Measurements from ENCODE around the gene FRAT1. TPM values are rescaled to one million over a fixed set of nuclear protein-coding genes. Genes with fewer than 3 reads are reported as not detected.

The FRAT1 gene
- total and polyA plus RNA-seq, 2 donors (not counting 3 experiments of a cell fraction or from before 2014, with no cell fraction given), result 2.2 to 3.2 TPM

DNA sequence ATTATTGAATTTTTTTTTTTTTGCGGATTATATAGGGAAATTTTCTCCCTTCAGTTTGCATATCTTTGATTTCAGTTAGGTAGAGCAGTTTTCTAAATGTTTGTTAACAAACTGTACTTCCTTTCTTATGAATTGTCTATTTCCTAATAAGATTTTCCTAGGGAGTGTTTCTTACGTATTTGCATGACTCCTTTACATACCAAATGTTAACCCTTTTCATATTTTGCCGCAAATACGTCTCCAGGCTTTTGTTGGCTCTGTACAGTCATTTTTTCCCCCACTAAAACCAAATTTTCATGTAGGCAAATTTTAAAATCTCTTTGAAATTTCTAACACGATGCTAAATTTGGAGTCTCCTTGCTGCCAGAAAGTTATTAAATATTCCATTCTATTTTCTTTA, 17.4 kb downstream of the FRAT1 start:
- ChIA-PET CTCF (interaction anchor here (1.7 kb wide), 1 partner anchor 58 kb away, joined by 6 read pairs; no protein-coding TSS in a partner anchor), POLR2A (no interaction called here)
- H3K9me1 ChIP-seq (replicated peaks; ENCODE audit: control insufficient read depth, extremely low read depth, insufficient read depth, low read length), result no peaks in the 10 kb centered on the region
- H3K4me1 ChIP-seq (ENCODE audit: control insufficient read depth, extremely low read depth, insufficient read depth, low read length), result peaks cover 11% of the 10 kb centered on the region
- no peaks in the 10 kb centered on the region for H4K20me1 ChIP-seq (replicated peaks; ENCODE audit: control insufficient read depth, extremely low read depth, insufficient read depth, low read length)
- intact Hi-C loops (cut with micrococcal nuclease), result loop anchor here (10.0 kb wide), 1 partner anchor 262 kb away; no protein-coding TSS in a partner anchor
- dilution Hi-C loops (cut with MboI; ENCODE audit: extremely low pct_ligation_motif_present, low sequenced_read_pairs), result no loop called here
- H2AFZ ChIP-seq (ENCODE audit: low read depth, low read length), result no peak overlapping the region
- H3K4me3 ChIP-seq (replicated peaks in 1 of 3; ENCODE audit: insufficient read depth in 1 of 3, low read depth in 1 of 3, low read length in 3 of 3), result no peak overlapping the region
- no peak for TF ChIP-seq FOS (IDR thresholded peaks at IDR 0.05; ENCODE audit: borderline replicate concordance, insufficient read depth, low read length)
- TF ChIP-seq GATA2 (IDR thresholded peaks at IDR 0.05; ENCODE audit: insufficient read depth, insufficient read length, low read depth, low read length), result no peak
- TF ChIP-seq, protein P1, sequence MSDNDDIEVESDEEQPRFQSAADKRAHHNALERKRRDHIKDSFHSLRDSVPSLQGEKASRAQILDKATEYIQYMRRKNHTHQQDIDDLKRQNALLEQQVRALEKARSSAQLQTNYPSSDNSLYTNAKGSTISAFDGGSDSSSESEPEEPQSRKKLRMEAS (IDR thresholded peaks at IDR 0.05; ENCODE audit: insufficient read depth, insufficient read length), result no peak
- TF ChIP-seq JUN (IDR thresholded peaks at IDR 0.05; ENCODE audit: borderline replicate concordance, insufficient read depth, insufficient read length, low read depth), result no peak
- no peak for TF ChIP-seq EZH2 (IDR thresholded peaks at IDR 0.05; ENCODE audit: borderline replicate concordance, low read depth, low read length, severe bottlenecking)
- TF ChIP-seq POLR2A (IDR thresholded peaks at IDR 0.05; ENCODE audit: low read depth, low read length), result no peak
- BruUV-seq (replicated peaks), result no TSS peak
- peaks cover 20 to 29% of the 10 kb centered on the region in 2 experiments for H3K27me3 ChIP-seq (ENCODE audit: control insufficient read depth in 2 of 2, insufficient read depth in 2 of 2, low read length in 2 of 2)
- no peak for FAIRE-seq
- H3K79me2 ChIP-seq (ENCODE audit: control insufficient read depth, insufficient read depth, low read length), result peaks cover 16% of the 10 kb centered on the region
- no peak overlapping the region for H3K9ac ChIP-seq (replicated peaks; ENCODE audit: extremely low read depth, insufficient read depth, low read length)
- H3K36me3 ChIP-seq (ENCODE audit: control insufficient read depth in 2 of 2, extremely low read depth in 1 of 2, insufficient read depth in 2 of 2, low read length in 2 of 2), result no peaks in the 10 kb centered on the region
- no peak overlapping the region for H3K27ac ChIP-seq (ENCODE audit: insufficient read depth, low read depth, low read length)
- DNase-seq (ENCODE audit: low read depth, low spot score), result no peak
- no peaks in the 10 kb centered on the region for H3K9me3 ChIP-seq (replicated peaks; ENCODE audit: control insufficient read depth, insufficient read depth, low read length)
- H3K4me2 ChIP-seq (ENCODE audit: insufficient read depth, low read length), result no peak overlapping the region

Measured in endothelial cell of umbilical vein (primary cell).